ENCODE results near the gene RARS1. TPM values are rescaled to one million over a fixed set of nuclear protein-coding genes. Genes with fewer than 3 reads are reported as not detected.

Gene RARS1
- 105 and 122 TPM in 2 replicates for total RNA-seq

- Histone ChIP-seq H3K36me3 (ENCODE audit: control insufficient read depth, insufficient read depth, low read length) (peaks cover 8% of the 10 kb centered on the region), H3K27me3 (ENCODE audit: control insufficient read depth, insufficient read depth, low read length) (no peaks in the 10 kb centered on the region), H3K4me3 (ENCODE audit: low read depth, low read length) (peak within 1 kb of the TSS; percentile 79)
- peak; percentile 99 for TF ChIP-seq CTCF (IDR thresholded peaks at IDR 0.05; ENCODE audit: insufficient read depth, low read length, severe bottlenecking)
- FAIRE-seq (no peak), DNase-seq (ENCODE audit: low read depth) (peak; percentile 86)
Measured at GRCh38 chr5:168486136-168486879, at the start of gene RARS1. TSS of gene RARS1 (plus strand) at chr5:168486471. CDS start at chr5:168486499, 28 bp downstream.

GRCh38 chr5:168438349-168438748, 47.9 kb upstream of the RARS1 start:
- Histone ChIP-seq H3K4me3 (ENCODE audit: low read depth, low read length) (no peak overlapping the region), H3K27me3 (ENCODE audit: control insufficient read depth, insufficient read depth, low read length) (no peaks in the 10 kb centered on the region), H3K36me3 (ENCODE audit: control insufficient read depth, insufficient read depth, low read length) (peaks cover 13% of the 10 kb centered on the region)
- TF ChIP-seq CTCF (IDR thresholded peaks at IDR 0.05; ENCODE audit: insufficient read depth, low read length, severe bottlenecking): no peak
- DNase-seq (ENCODE audit: low read depth) (peak; percentile 7), FAIRE-seq (no peak)

- no peak for DNase-seq (ENCODE audit: low read depth)
- no peak for FAIRE-seq
- Histone ChIP-seq H3K27me3 (ENCODE audit: control insufficient read depth, insufficient read depth, low read length) (no peaks in the 10 kb centered on the region), H3K36me3 (ENCODE audit: control insufficient read depth, insufficient read depth, low read length) (peaks cover 15% of the 10 kb centered on the region), H3K4me3 (ENCODE audit: low read depth, low read length) (no peak overlapping the region)
- TF ChIP-seq CTCF (IDR thresholded peaks at IDR 0.05; ENCODE audit: insufficient read depth, low read length, severe bottlenecking): no peak
Measured at GRCh38 chr5:168443533-168443932, 42.7 kb upstream of the RARS1 start.

GRCh38 chr5:168443950-168444700, 42.1 kb upstream of the RARS1 start:
- peaks cover 15% of the 10 kb centered on the region for H3K36me3 ChIP-seq (ENCODE audit: control insufficient read depth, insufficient read depth, low read length)
- FAIRE-seq (no peak), DNase-seq (ENCODE audit: low read depth) (no peak)
- no peaks in the 10 kb centered on the region for H3K27me3 ChIP-seq (ENCODE audit: control insufficient read depth, insufficient read depth, low read length)
- no peak for TF ChIP-seq CTCF (IDR thresholded peaks at IDR 0.05; ENCODE audit: insufficient read depth, low read length, severe bottlenecking)
- H3K4me3 ChIP-seq (ENCODE audit: low read depth, low read length): no peak overlapping the region

- H3K27me3 ChIP-seq (ENCODE audit: control insufficient read depth, insufficient read depth, low read length): no peaks in the 10 kb centered on the region
- no peak for FAIRE-seq
- DNase-seq (ENCODE audit: low read depth): no peak
- H3K4me3 ChIP-seq (ENCODE audit: low read depth, low read length): no peak overlapping the region
- H3K36me3 ChIP-seq (ENCODE audit: control insufficient read depth, insufficient read depth, low read length): peaks cover 10% of the 10 kb centered on the region
- no peak for TF ChIP-seq CTCF (IDR thresholded peaks at IDR 0.05; ENCODE audit: insufficient read depth, low read length, severe bottlenecking)
Measured at GRCh38 chr5:168446983-168447619, 39.2 kb upstream of the RARS1 start.

All from bronchial epithelial cell (primary cell).